Coronary artery (tissue), 2 donors: ENCODE data around the gene HDAC10.
"Not testable (repeated sequence)": the region's sequence is repeated elsewhere in the genome, so short reads cannot be mapped to it uniquely, and the experiment has no call there.

Experiments used
- DNase-seq: peaks from one replicate; pipeline ENCODE4 v3.0.0-alpha.2; 2017; ENCODE audit warnings: low spot score
- H3K27ac ChIP-seq, 2 donors: fragments of 200-600 bp; sonication (generic); one replicate each; pipeline ENCODE4 v1.5.1; 2016 to 2019
- H3K4me3 ChIP-seq: fragments of 200-600 bp; sonication (generic); 2 replicates; pipeline ENCODE4 v1.5.1; 2016; ENCODE audit warnings: mild to moderate bottlenecking, moderate library complexity
- CTCF ChIP-seq: fragments of 200-600 bp; sonication (generic); IDR thresholded peaks from one replicate; pipeline ENCODE4 v1.5.1; 2019; ENCODE audit warnings: antibody characterized with exemption

Gene HDAC10

GRCh38 chr22:50206599-50206998 lies 44.5 kb downstream of the HDAC10 start:
- no peak overlapping the region for H3K27ac ChIP-seq
- DNase-seq, result no peak
- TF ChIP-seq CTCF, result no peak
- H3K4me3 ChIP-seq, result no peak overlapping the region

GRCh38 chr22:50205781-50206569 lies 45.1 kb downstream of the HDAC10 start:
- DNase-seq, result no peak
- no peak for TF ChIP-seq CTCF
- no peak overlapping the region for H3K27ac ChIP-seq
- H3K4me3 ChIP-seq, result no peak overlapping the region

- DNase-seq, H3K4me3 ChIP-seq, H3K27ac ChIP-seq: not testable (repeated sequence)
These were observed 46.1 kb downstream of the HDAC10 start for GRCh38 chr22:50204998-50205397.

GRCh38 chr22:50204571-50204970 lies 46.5 kb downstream of the HDAC10 start:
- Histone ChIP-seq H3K27ac (no peak overlapping the region), H3K4me3 (no peak overlapping the region)
- no peak for DNase-seq
- TF ChIP-seq CTCF, result no peak

- Histone ChIP-seq H3K4me3 (no peak overlapping the region), H3K27ac (no peak overlapping the region)
- DNase-seq, result no peak
- no peak for TF ChIP-seq CTCF
These were observed 47.8 kb downstream of the HDAC10 start for GRCh38 chr22:50203288-50203687.

GRCh38 chr22:50202130-50202666 lies 48.9 kb downstream of the HDAC10 start:
- no peak for DNase-seq
- TF ChIP-seq CTCF, result no peak
- Histone ChIP-seq H3K4me3 (peak overlapping the region; percentile 83), H3K27ac (no peak overlapping the region)

- no peak for TF ChIP-seq CTCF
- DNase-seq, result no peak
- peak overlapping the region; percentile 79 to 92 for H3K27ac ChIP-seq
These were observed 49.6 kb downstream of the HDAC10 start for GRCh38 chr22:50201191-50202129.

More at GRCh38 chr22:50201191-50202129, 49.6 kb downstream of the HDAC10 start:
- H3K4me3 ChIP-seq, result peak overlapping the region; percentile 83
